Measurements from ENCODE around the gene ZEB2. TPM values are rescaled to one million over a fixed set of nuclear protein-coding genes. Genes with fewer than 3 reads are reported as not detected.

The ZEB2 gene
- total and polyA plus RNA-seq, 10 of the 15 experiments (the other 5 are each of a cell fraction or from before 2014, with no cell fraction given): 0.14 to 3.2 (median 0.84) TPM

GRCh38 chr2:144343145-144343544 lies 176.8 kb downstream of the ZEB2 start:
- ATAC-seq: peak; percentile 86
- BruUV-seq (replicated peaks): no TSS peak
- TF ChIP-seq SMAD5 (IDR thresholded peaks at IDR 0.05; ENCODE audit: low read depth) (no peak), NFIC (IDR thresholded peaks at IDR 0.05; ENCODE audit: low read depth, low read length) (peak; percentile 82), TCF12 (IDR thresholded peaks at IDR 0.05; ENCODE audit: low read depth, low read length) (no peak), RELB (IDR thresholded peaks at IDR 0.05; ENCODE audit: low read depth) (no peak), EGR1 (IDR thresholded peaks at IDR 0.05; ENCODE audit: borderline replicate concordance in 1 of 2, low read depth in 2 of 2, low read length in 2 of 2) (no peak), CEBPZ (IDR thresholded peaks at IDR 0.05; ENCODE audit: low read depth, low read length) (no peak), PML (IDR thresholded peaks at IDR 0.05; ENCODE audit: low read length) (no peak), EP300 (IDR thresholded peaks at IDR 0.05; ENCODE audit: borderline replicate concordance in 1 of 2, control insufficient read depth in 1 of 2, low read depth in 2 of 2, low read length in 2 of 2) (peak in 1 of 2 experiments; percentile 34; a peak in 1 of 4 replicates), CHD2 (IDR thresholded peaks at IDR 0.05; ENCODE audit: borderline replicate concordance, low read depth, low read length) (no peak), RAD21 (IDR thresholded peaks at IDR 0.05; ENCODE audit: insufficient read depth, low read depth, low read length) (no peak), KAT2A (conservative IDR thresholded peaks at IDR 0.05; ENCODE audit: control insufficient read depth, low read depth, low read length) (no peak), BCLAF1 (IDR thresholded peaks at IDR 0.05) (no peak), JUNB (IDR thresholded peaks at IDR 0.05) (peak; percentile 96), BACH1 (IDR thresholded peaks at IDR 0.05; ENCODE audit: borderline replicate concordance) (no peak), SMC3 (IDR thresholded peaks at IDR 0.05; ENCODE audit: borderline replicate concordance, low read length) (no peak), MTA3 (IDR thresholded peaks at IDR 0.05; ENCODE audit: borderline replicate concordance, low read length) (no peak), PAX5 (IDR thresholded peaks at IDR 0.05; ENCODE audit: borderline replicate concordance, low read depth, low read length) (no peak)

More at GRCh38 chr2:144343145-144343544, 176.8 kb downstream of the ZEB2 start:
- H3K4me3 ChIP-seq: no peak overlapping the region
- H3K27ac ChIP-seq (ENCODE audit: control insufficient read depth, insufficient read depth): no peak overlapping the region
- no peaks in the 10 kb centered on the region for H3K9me3 ChIP-seq (replicated peaks; ENCODE audit: control insufficient read depth, insufficient read depth, low read length)
- no peaks in the 10 kb centered on the region for H3K4me1 ChIP-seq (ENCODE audit: control insufficient read depth, insufficient read depth, low read length)
- SMC1A ChIA-PET (ENCODE audit: uncharacterized antibody, unreplicated experiment): interaction anchor here (0.7 to 6.0 kb wide), 13 partner anchors 9 to 160 kb away, joined by 3 to 44 read pairs (median 4); no protein-coding TSS in a partner anchor
- POLR2A ChIA-PET: interaction anchor here (0.6 to 2.1 kb wide), 3 partner anchors 10 to 782 kb away, joined by 3 to 6 read pairs (median 4); no protein-coding TSS in a partner anchor
- WGBS (ENCODE audit: insufficient coverage, insufficient replicate concordance, low lambda C conversion rate, missing lambda C conversion rate): 7% methylated on average over 1 of the region's 1 CpG
- no peaks in the 10 kb centered on the region for H3K27me3 ChIP-seq (replicated peaks in 1 of 2; ENCODE audit: control insufficient read depth in 2 of 2, insufficient read depth in 2 of 2, low read length in 1 of 2)
- FAIRE-seq (no peak), DNase-seq (ENCODE audit: low read depth, low spot score) (no peak)
- H3K9ac ChIP-seq (ENCODE audit: control insufficient read depth, insufficient read depth, low read length): no peak overlapping the region
- RAD21 ChIA-PET (ENCODE audit: unreplicated experiment): interaction anchor here (1.0 to 1.3 kb wide), 3 partner anchors 23 to 58 kb away, joined by 3 read pairs; no protein-coding TSS in a partner anchor
- no peaks in the 10 kb centered on the region for H3K79me2 ChIP-seq (ENCODE audit: control insufficient read depth, insufficient read depth, low read length)
- H3K4me2 ChIP-seq (ENCODE audit: control insufficient read depth, insufficient read depth): no peak overlapping the region
- H3K36me3 ChIP-seq (ENCODE audit: control insufficient read depth in 2 of 2, insufficient read depth in 2 of 2, low read length in 1 of 2): no peaks in the 10 kb centered on the region
- no peak overlapping the region for H2AFZ ChIP-seq (ENCODE audit: control insufficient read depth, low read depth, low read length)
- in situ Hi-C loops (cut with MboI): no loop called here
- H4K20me1 ChIP-seq (ENCODE audit: control insufficient read depth, insufficient read depth): no peaks in the 10 kb centered on the region
- CTCF ChIA-PET: interaction anchor here (0.7 to 1.1 kb wide), 3 partner anchors 11 to 544 kb away, joined by 3 read pairs; a partner anchor contains a TSS
- intact Hi-C loops (cut with micrococcal nuclease; ENCODE audit: unreplicated experiment): no loop called here

All from GM12878 (cell line).